GM13977 (cell line): Measurements from ENCODE around the gene IMPG2.

Experiments used
- DNase-seq: peaks from one replicate; pipeline ENCODE4 v3.0.0; 2012; ENCODE audit warnings: low spot score
- in situ Hi-C: fragments of 300-500 bp; cut with MboI; formaldehyde crosslinking; loops from one replicate; pipeline ENCODE4 v1.12.0; 2022; ENCODE audit warnings: low sequenced_read_pairs, low pct_unique_long_range_greater_than_20kb, mixed read lengths, inconsistent platforms; ENCODE audit not compliant: unreplicated experiment
- TF ChIP-seq, protein P1 (sequence below): IDR thresholded peaks from 2 replicates; pipeline ENCODE4 v1.5.1; 2012; ENCODE audit warnings: mild to moderate bottlenecking, control low read depth; ENCODE audit not compliant: insufficient read depth; ENCODE audit errors: extremely low read depth, missing control alignments

IMPG2 gene

GRCh38 chr3:101279765-101280385 is 40.5 kb downstream of the IMPG2 start:
- TF ChIP-seq, protein P1, sequence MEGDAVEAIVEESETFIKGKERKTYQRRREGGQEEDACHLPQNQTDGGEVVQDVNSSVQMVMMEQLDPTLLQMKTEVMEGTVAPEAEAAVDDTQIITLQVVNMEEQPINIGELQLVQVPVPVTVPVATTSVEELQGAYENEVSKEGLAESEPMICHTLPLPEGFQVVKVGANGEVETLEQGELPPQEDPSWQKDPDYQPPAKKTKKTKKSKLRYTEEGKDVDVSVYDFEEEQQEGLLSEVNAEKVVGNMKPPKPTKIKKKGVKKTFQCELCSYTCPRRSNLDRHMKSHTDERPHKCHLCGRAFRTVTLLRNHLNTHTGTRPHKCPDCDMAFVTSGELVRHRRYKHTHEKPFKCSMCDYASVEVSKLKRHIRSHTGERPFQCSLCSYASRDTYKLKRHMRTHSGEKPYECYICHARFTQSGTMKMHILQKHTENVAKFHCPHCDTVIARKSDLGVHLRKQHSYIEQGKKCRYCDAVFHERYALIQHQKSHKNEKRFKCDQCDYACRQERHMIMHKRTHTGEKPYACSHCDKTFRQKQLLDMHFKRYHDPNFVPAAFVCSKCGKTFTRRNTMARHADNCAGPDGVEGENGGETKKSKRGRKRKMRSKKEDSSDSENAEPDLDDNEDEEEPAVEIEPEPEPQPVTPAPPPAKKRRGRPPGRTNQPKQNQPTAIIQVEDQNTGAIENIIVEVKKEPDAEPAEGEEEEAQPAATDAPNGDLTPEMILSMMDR: no peak
- in situ Hi-C loops: no loop called here

DNA sequence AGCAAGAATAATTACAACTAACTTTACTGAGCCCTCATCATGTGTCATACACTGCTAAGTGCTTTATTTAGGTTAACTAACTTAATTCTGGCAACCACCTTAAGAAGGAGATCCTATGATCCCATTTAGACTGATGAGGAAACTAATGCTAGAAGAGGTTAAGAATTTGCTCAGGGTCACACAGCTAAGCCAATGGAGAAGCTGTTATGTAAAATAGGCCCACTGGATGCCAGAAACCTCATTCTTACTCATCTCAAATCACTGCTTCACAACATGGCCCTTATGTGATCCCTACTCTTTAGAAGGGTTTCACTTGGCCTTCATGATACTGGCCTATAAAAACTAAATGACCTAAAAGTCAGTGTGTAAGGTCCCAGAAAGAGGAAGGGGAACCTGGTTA is 41.2 kb downstream of the IMPG2 start:
- in situ Hi-C loops: no loop called here
- TF ChIP-seq, protein P1: no peak
- DNase-seq: no peak

More at GRCh38 chr3:101279765-101280385, 40.5 kb downstream of the IMPG2 start:
- no peak for DNase-seq

GRCh38 chr3:101278727-101279126 is 41.6 kb downstream of the IMPG2 start:
- TF ChIP-seq, protein P1: no peak
- DNase-seq: no peak
- in situ Hi-C loops: no loop called here

DNA sequence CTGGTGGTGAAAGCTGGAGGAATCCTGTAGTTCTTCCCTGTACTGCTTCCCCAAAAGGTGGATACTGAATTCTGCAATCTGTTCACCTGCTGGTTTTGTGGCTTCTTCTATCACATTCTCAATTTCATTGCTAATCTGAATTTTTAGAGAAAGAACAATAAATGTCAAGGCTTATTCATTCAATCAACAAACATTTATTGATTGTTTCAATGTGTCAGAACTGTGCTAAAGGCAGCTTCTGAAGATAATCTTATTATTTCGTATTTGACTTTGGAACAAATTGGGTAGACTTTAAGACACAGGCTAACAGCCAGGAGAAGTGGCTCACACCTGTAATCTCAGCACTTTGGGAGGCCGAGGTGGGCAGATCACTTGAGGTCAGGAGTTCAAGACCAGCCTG is 46.8 kb downstream of the IMPG2 start:
- DNase-seq: no peak
- in situ Hi-C loops: no loop called here
- TF ChIP-seq, protein P1: no peak

- DNase-seq: no peak
- TF ChIP-seq, protein P1: no peak
- in situ Hi-C loops: no loop called here
Observed at GRCh38 chr3:101273156-101273555, 47.2 kb downstream of the IMPG2 start.

- TF ChIP-seq, protein P1: no peak
- in situ Hi-C loops: no loop called here
- DNase-seq: no peak
Observed at GRCh38 chr3:101271728-101272127, 48.6 kb downstream of the IMPG2 start.
